MM.1S (cell line): Measurements from ENCODE around the gene CCDC187.

Experiments
- CTCF ChIP-seq: fragments of 300-600 bp; sonication (generic); IDR thresholded peaks from 2 replicates; pipeline ENCODE4 v1.5.1; 2016; ENCODE audit warnings: antibody characterized with exemption, low read length, mixed read lengths
- EZH2 ChIP-seq: fragments of 300-600 bp; sonication (generic); optimal IDR thresholded peaks from 2 replicates; pipeline ENCODE3; 2017; ENCODE audit warnings: low read depth, mild to moderate bottlenecking, antibody characterized with exemption, low read length, mixed read lengths
- EZH2phosphoT487 ChIP-seq: fragments of 300-600 bp; sonication (generic); IDR thresholded peaks from 2 replicates; pipeline ENCODE4 v1.6.1; 2018; ENCODE audit warnings: antibody characterized with exemption, low read length

DNA sequence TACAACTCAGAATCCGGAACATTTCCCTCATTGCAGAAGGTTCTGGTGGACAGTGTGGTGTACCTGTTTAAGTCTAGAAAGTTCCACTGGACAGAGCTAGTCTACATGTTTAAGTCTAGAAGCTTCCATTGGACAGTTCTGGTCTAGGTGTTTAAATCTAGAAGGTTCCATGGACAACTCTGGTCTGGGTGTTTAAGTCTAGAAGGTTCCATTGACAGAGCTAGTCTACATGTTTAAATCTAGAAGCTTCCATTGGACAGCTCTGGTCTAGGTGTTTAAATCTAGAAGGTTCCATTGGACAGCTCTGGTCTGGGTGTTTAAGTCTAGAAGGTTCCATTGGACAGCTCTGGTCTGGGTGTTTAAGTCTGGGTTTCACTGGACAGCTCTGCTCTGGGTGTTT lies 25.0 kb downstream of the CCDC187 start:
- TF ChIP-seq CTCF, result no peak
- no peak for TF ChIP-seq EZH2
- TF ChIP-seq EZH2phosphoT487, result no peak
